ENCODE data around the gene BLACAT1.

BLACAT1 gene

DNA sequence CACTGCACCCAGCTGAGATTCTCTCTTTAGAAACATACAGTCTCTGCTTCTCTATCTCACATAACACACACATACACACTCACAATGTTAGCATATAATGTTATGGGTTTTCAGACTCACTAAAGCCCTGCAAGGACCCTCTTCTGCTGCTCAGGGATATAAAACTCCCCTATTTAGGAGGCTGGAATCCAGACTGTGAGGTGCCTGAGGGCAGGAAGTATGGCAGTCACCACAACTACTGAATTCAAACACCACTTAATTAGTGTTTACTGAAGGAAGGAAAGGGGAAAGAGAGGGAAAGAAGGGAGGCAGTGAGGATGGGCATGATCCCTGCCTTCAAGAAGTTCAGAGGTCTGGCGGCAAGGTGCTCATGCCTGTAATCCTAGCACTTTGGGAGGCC lies 40.8 kb upstream of the BLACAT1 start:
- TF ChIP-seq PAX5 (IDR thresholded peaks at IDR 0.05; ENCODE audit: insufficient read depth, low read length, severe bottlenecking) (no peak), POLR2A (IDR thresholded peaks at IDR 0.05; ENCODE audit: low read depth, low read length) (no peak), POU2F2 (IDR thresholded peaks at IDR 0.05; ENCODE audit: low read depth, low read length) (no peak), TAF1 (IDR thresholded peaks at IDR 0.05; ENCODE audit: low read depth, low read length) (no peak), SPI1 (IDR thresholded peaks at IDR 0.05; ENCODE audit: low read depth, low read length) (no peak), POLR2AphosphoS5 (IDR thresholded peaks at IDR 0.05; ENCODE audit: low read depth, low read length) (no peak)
- no peak for DNase-seq (ENCODE audit: insufficient read length, low spot score)
- no peak for FAIRE-seq

DNA sequence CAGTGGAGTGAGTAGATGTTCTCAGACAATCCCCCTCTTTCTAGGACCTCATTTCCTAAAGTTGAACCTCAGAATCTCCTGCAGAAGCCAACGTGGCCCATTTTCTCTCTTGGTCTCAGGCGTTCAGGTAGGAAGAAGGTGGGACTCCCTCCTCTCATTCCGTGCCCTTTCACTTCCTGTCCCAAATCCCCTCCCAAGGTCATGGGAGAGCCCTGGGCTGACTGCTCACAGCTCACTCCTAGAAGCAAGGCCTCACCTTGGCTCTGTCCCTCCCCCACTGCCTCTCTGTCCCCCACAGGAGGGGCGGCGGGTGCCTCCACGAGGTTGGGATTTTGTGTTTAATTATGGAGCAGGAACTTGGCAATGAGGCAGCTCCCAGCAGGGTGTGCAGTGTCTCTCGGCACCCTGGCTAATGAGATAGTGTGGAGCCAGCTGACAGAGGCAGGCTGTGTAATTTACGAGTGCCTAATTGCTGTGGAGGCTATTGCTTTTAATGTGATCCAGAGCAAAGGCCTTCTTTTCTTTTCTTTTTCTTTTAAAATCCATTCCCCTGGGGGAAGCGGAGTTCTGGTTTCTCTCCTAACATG lies 39.5 kb upstream of the BLACAT1 start:
- TF ChIP-seq SPI1 (IDR thresholded peaks at IDR 0.05; ENCODE audit: low read depth, low read length) = no peak
- no peak for TF ChIP-seq PAX5 (IDR thresholded peaks at IDR 0.05; ENCODE audit: insufficient read depth, low read length, severe bottlenecking)
- no peak for TF ChIP-seq POLR2A (IDR thresholded peaks at IDR 0.05; ENCODE audit: low read depth, low read length)
- TF ChIP-seq TAF1 (IDR thresholded peaks at IDR 0.05; ENCODE audit: low read depth, low read length) = no peak
- TF ChIP-seq POU2F2 (IDR thresholded peaks at IDR 0.05; ENCODE audit: low read depth, low read length) = no peak
- FAIRE-seq (no peak), DNase-seq (ENCODE audit: insufficient read length, low spot score) (no peak)

DNA sequence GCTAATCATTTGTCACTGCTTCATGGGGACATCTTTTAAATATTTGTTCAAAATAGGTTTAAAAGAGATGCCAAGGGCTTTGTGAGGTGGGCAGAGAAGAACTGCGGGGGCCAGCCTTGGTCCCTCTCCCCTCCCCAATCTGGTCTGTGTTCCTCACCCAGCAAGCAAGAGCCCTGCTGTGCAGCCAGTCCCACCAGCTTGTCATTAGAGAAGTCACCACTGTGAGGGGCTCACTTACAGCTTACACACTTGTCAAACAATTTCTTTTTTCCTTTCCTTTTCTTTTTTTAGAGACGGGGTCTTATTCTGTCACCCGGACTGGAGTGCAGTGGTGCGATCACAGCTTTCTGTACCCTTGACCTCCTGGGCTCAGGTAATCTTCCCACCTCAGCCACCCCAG lies 38.3 kb upstream of the BLACAT1 start:
- DNase-seq (ENCODE audit: insufficient read length, low spot score) (no peak), FAIRE-seq (no peak)
- TF ChIP-seq POU2F2 (IDR thresholded peaks at IDR 0.05; ENCODE audit: low read depth, low read length) (no peak), SPI1 (IDR thresholded peaks at IDR 0.05; ENCODE audit: low read depth, low read length) (no peak), POLR2AphosphoS5 (IDR thresholded peaks at IDR 0.05; ENCODE audit: low read depth, low read length) (no peak), TAF1 (IDR thresholded peaks at IDR 0.05; ENCODE audit: low read depth, low read length) (no peak), POLR2A (IDR thresholded peaks at IDR 0.05; ENCODE audit: low read depth, low read length) (no peak), PAX5 (IDR thresholded peaks at IDR 0.05; ENCODE audit: insufficient read depth, low read length, severe bottlenecking) (no peak)

GRCh38 chr1:205493241-205494085 lies 37.6 kb upstream of the BLACAT1 start:
- TF ChIP-seq POLR2A (IDR thresholded peaks at IDR 0.05; ENCODE audit: low read depth, low read length) (no peak), SPI1 (IDR thresholded peaks at IDR 0.05; ENCODE audit: low read depth, low read length) (no peak), TAF1 (IDR thresholded peaks at IDR 0.05; ENCODE audit: low read depth, low read length) (no peak), POU2F2 (IDR thresholded peaks at IDR 0.05; ENCODE audit: low read depth, low read length) (no peak), POLR2AphosphoS5 (IDR thresholded peaks at IDR 0.05; ENCODE audit: low read depth, low read length) (no peak), PAX5 (IDR thresholded peaks at IDR 0.05; ENCODE audit: insufficient read depth, low read length, severe bottlenecking) (no peak)
- DNase-seq (ENCODE audit: insufficient read length, low spot score) (no peak), FAIRE-seq (no peak)

DNA sequence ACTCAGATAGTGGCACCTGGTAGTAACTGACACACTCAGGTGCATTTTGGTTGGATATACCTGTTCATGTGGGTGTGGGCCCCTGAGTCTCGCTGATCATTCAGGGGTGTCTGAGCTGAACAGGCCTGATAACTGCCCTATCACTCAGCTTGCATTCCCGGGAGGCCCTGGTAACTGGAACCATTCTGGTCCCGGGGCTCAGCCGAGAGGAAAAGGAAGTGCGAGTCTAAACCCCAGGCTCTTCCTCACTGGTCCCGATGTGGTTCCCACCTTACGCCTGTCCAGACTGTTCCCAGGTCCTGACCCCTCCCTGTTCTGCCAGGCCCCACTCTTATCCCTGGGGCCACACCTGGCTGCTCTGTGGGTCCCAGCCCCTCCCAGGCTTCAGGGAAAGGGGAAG lies 36.9 kb upstream of the BLACAT1 start:
- FAIRE-seq (no peak), DNase-seq (ENCODE audit: insufficient read length, low spot score) (no peak)
- TF ChIP-seq POU2F2 (IDR thresholded peaks at IDR 0.05; ENCODE audit: low read depth, low read length) = no peak

DNA sequence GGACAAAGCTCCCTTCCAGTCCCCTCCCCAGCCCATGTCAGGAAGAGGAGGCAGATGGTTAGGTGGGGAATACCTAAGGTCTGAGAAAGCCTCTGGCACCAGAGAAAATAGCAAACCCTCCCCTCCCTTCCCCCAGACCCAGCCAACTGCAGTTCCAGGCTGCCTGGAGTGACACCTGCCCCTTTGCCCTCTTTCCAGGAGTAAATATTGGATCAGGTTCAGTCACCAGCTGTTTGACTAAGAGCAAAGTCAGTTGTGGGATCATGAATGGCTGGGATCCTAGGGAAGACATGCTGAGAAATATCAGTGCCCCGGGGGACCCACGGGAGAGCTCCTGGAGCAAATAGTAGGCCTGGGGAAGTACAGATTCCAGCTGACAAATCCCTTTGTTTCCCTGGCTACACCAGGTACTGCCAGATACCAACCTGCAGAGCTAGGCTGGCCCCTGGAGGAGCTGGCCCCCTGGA lies 36.4 kb upstream of the BLACAT1 start:
- no peak for FAIRE-seq
- no peak for DNase-seq (ENCODE audit: insufficient read length, low spot score)
- no peak for TF ChIP-seq SPI1 (IDR thresholded peaks at IDR 0.05; ENCODE audit: low read depth, low read length)
- no peak for TF ChIP-seq TAF1 (IDR thresholded peaks at IDR 0.05; ENCODE audit: low read depth, low read length)
- TF ChIP-seq PAX5 (IDR thresholded peaks at IDR 0.05; ENCODE audit: insufficient read depth, low read length, severe bottlenecking) = no peak
- no peak for TF ChIP-seq POLR2AphosphoS5 (IDR thresholded peaks at IDR 0.05; ENCODE audit: low read depth, low read length)
- TF ChIP-seq POU2F2 (IDR thresholded peaks at IDR 0.05; ENCODE audit: low read depth, low read length) = no peak
- TF ChIP-seq POLR2A (IDR thresholded peaks at IDR 0.05; ENCODE audit: low read depth, low read length) = no peak

GRCh38 chr1:205491794-205492193 lies 35.9 kb upstream of the BLACAT1 start:
- TF ChIP-seq PAX5 (IDR thresholded peaks at IDR 0.05; ENCODE audit: insufficient read depth, low read length, severe bottlenecking) (no peak), SPI1 (IDR thresholded peaks at IDR 0.05; ENCODE audit: low read depth, low read length) (no peak), POLR2A (IDR thresholded peaks at IDR 0.05; ENCODE audit: low read depth, low read length) (no peak), TAF1 (IDR thresholded peaks at IDR 0.05; ENCODE audit: low read depth, low read length) (no peak), POU2F2 (IDR thresholded peaks at IDR 0.05; ENCODE audit: low read depth, low read length) (no peak), POLR2AphosphoS5 (IDR thresholded peaks at IDR 0.05; ENCODE audit: low read depth, low read length) (no peak)
- DNase-seq (ENCODE audit: insufficient read length, low spot score) (no peak), FAIRE-seq (no peak)

DNA sequence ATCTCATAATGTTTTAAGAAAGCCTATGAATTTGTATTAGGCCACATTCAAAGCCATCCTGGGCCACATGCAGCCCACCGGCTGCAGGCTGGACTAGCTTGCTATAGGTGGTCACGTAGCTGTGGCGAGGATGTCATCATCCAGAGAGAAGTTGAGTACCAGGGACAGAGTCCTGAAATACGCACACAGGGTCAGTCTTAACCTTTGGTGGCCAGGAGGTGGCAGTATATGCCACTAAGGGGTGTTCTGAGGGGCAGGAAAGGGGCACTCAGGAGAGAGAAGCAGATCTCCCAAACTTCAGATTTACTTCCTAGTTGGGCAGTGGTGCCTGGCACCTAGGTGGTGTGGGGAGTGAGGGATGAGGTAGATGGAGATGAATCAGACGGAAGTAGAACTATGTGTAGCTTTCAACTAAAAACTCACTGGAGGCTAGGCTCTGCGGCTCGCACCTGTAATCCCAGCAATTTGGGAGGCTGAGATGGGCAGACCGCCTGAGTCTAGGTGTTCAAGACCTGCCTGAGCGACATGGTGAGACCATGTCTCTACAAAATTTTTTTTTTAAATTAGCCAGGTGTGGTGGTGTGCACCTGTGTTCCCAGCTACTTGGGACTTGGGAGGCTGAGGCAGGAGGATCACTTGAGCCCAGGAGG lies 32.4 kb upstream of the BLACAT1 start:
- no peak for TF ChIP-seq PAX5 (IDR thresholded peaks at IDR 0.05; ENCODE audit: insufficient read depth, low read length, severe bottlenecking)
- no peak for TF ChIP-seq POLR2A (IDR thresholded peaks at IDR 0.05; ENCODE audit: low read depth, low read length)
- TF ChIP-seq POU2F2 (IDR thresholded peaks at IDR 0.05; ENCODE audit: low read depth, low read length) = no peak
- no peak for TF ChIP-seq POLR2AphosphoS5 (IDR thresholded peaks at IDR 0.05; ENCODE audit: low read depth, low read length)
- TF ChIP-seq SPI1 (IDR thresholded peaks at IDR 0.05; ENCODE audit: low read depth, low read length) = no peak
- no peak for TF ChIP-seq TAF1 (IDR thresholded peaks at IDR 0.05; ENCODE audit: low read depth, low read length)
- FAIRE-seq (no peak), DNase-seq (ENCODE audit: insufficient read length, low spot score) (peak; percentile 60)

DNA sequence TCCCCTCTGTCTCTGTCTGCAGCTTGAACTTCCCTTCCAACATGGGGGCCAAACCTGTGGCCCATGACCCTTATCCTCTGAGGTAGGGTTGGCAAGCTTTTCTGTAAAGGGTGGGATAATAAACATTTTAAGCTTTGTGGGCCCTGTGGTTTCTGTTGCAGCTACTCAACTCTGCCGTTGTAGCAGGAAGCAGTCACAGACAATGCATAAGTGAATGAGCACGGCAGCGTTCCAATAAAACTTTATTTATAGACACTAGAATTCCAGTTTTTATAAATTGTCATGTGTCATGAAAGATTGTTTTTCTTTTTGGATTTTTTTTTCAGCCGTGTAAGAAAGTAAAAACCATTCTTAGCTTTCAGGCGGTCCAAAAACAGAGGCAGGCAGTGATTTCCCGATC lies 30.4 kb upstream of the BLACAT1 start:
- FAIRE-seq = no peak
- no peak for DNase-seq (ENCODE audit: insufficient read length, low spot score)
- TF ChIP-seq POU2F2 (IDR thresholded peaks at IDR 0.05; ENCODE audit: low read depth, low read length) (no peak), TAF1 (IDR thresholded peaks at IDR 0.05; ENCODE audit: low read depth, low read length) (no peak), POLR2AphosphoS5 (IDR thresholded peaks at IDR 0.05; ENCODE audit: low read depth, low read length) (no peak), PAX5 (IDR thresholded peaks at IDR 0.05; ENCODE audit: insufficient read depth, low read length, severe bottlenecking) (no peak), SPI1 (IDR thresholded peaks at IDR 0.05; ENCODE audit: low read depth, low read length) (no peak), POLR2A (IDR thresholded peaks at IDR 0.05; ENCODE audit: low read depth, low read length) (no peak)

All from GM12891 (cell line).